ENCODE measurements around the gene MYL6.

MYL6 gene

GRCh38 chr12:56150563-56150962 lies 7.6 kb upstream of the MYL6 start (continued):
- no peak for TF ChIP-seq ZIC2 (tag by site-specific recombination; IDR thresholded peaks at IDR 0.05)
- peak; percentile 90 for TF ChIP-seq ZBTB44 (tag by site-specific recombination; IDR thresholded peaks at IDR 0.05)
- TF ChIP-seq IKZF3 (tag by site-specific recombination; IDR thresholded peaks at IDR 0.05): peak; percentile 54; the same call in 1 of the 2 replicates
- TF ChIP-seq ZNF510 (tag by site-specific recombination; IDR thresholded peaks at IDR 0.05; ENCODE audit: insufficient replicate concordance): peak; percentile 82
- TF ChIP-seq ZNF670 (tag by site-specific recombination; IDR thresholded peaks at IDR 0.05; ENCODE audit: low read depth): no peak
- no peak for TF ChIP-seq ZNF48 (tag by site-specific recombination; IDR thresholded peaks at IDR 0.05)
- no peak for TF ChIP-seq ZNF580 (tag by site-specific recombination; IDR thresholded peaks at IDR 0.05)
- TF ChIP-seq ZNF658 (tag by site-specific recombination; IDR thresholded peaks at IDR 0.05): no peak
- TF ChIP-seq ZNF561 (tag by site-specific recombination; IDR thresholded peaks at IDR 0.05; ENCODE audit: borderline replicate concordance): peak; percentile 84; the same call in 1 of the 2 replicates
- peak; percentile 42 for TF ChIP-seq ATF2 (tag by site-specific recombination; IDR thresholded peaks at IDR 0.05; ENCODE audit: low read depth)
- peak; percentile 32; the same call in 1 of the 2 replicates for TF ChIP-seq KLF8 (tag by site-specific recombination; IDR thresholded peaks at IDR 0.05)
- no peak for TF ChIP-seq ZBTB7A (tag by site-specific recombination; IDR thresholded peaks at IDR 0.05; ENCODE audit: low read depth)
- TF ChIP-seq BCL6B (tag by site-specific recombination; IDR thresholded peaks at IDR 0.05): peak; percentile 71
- no peak for TF ChIP-seq HOXA7 (CRISPR knock-in tag; IDR thresholded peaks at IDR 0.05; ENCODE audit: borderline replicate concordance)
- no peak for TF ChIP-seq ZNF704 (tag by site-specific recombination; IDR thresholded peaks at IDR 0.05)
- TF ChIP-seq TCF7L2 (IDR thresholded peaks at IDR 0.05; ENCODE audit: borderline replicate concordance, low read depth, low read length): no peak
- TF ChIP-seq ZNF624 (tag by site-specific recombination; IDR thresholded peaks at IDR 0.05): peak; percentile 87; the same call in 1 of the 2 replicates
- TF ChIP-seq GLI2 (tag by site-specific recombination; IDR thresholded peaks at IDR 0.05; ENCODE audit: borderline replicate concordance, low read depth): 0 out of 2 replicates have a peak, but pooled peaks have one; percentile 66
- TF ChIP-seq ZNF221 (tag by site-specific recombination; IDR thresholded peaks at IDR 0.05; ENCODE audit: borderline replicate concordance): peak; percentile 91; the same call in 1 of the 2 replicates
- TF ChIP-seq SP2 (tag by site-specific recombination; IDR thresholded peaks at IDR 0.05): no peak
- no peak for TF ChIP-seq PRDM10 (tag by site-specific recombination; IDR thresholded peaks at IDR 0.05)
- peak; percentile 71; the same call in 1 of the 2 replicates for TF ChIP-seq ZNF214 (tag by site-specific recombination; IDR thresholded peaks at IDR 0.05; ENCODE audit: borderline replicate concordance)
- 0 out of 2 replicates have a peak, but pooled peaks have one; percentile 58 for TF ChIP-seq PRDM1 (tag by site-specific recombination; IDR thresholded peaks at IDR 0.05)
- no peak for TF ChIP-seq ZBTB8A (tag by site-specific recombination; IDR thresholded peaks at IDR 0.05)
- no peak for TF ChIP-seq ZNF473 (tag by site-specific recombination; IDR thresholded peaks at IDR 0.05)
- TF ChIP-seq KLF17 (tag by site-specific recombination; IDR thresholded peaks at IDR 0.05): no peak
- TF ChIP-seq ZSCAN18 (tag by site-specific recombination; IDR thresholded peaks at IDR 0.05): 0 out of 2 replicates have a peak, but pooled peaks have one; percentile 23
- TF ChIP-seq GLIS1 (tag by site-specific recombination; IDR thresholded peaks at IDR 0.05): 0 out of 2 replicates have a peak, but pooled peaks have one; percentile 20
